COR-L47 (cell line): ENCODE measurements around the gene PRKD1.
"Not testable (repeated sequence)": the region's sequence is repeated elsewhere in the genome, so short reads cannot be mapped to it uniquely, and the experiment has no call there.

Source experiments
- DNase-seq: peaks from one replicate; lab custom pipeline; 2025; lab: John Stamatoyannopoulos, UW

PRKD1 gene

GRCh38 chr14:29900609-29901350, 26.9 kb downstream of the PRKD1 start:
- DNase-seq, result no peak

GRCh38 chr14:29898470-29898869, 29.2 kb downstream of the PRKD1 start:
- DNase-seq, result no peak

DNA sequence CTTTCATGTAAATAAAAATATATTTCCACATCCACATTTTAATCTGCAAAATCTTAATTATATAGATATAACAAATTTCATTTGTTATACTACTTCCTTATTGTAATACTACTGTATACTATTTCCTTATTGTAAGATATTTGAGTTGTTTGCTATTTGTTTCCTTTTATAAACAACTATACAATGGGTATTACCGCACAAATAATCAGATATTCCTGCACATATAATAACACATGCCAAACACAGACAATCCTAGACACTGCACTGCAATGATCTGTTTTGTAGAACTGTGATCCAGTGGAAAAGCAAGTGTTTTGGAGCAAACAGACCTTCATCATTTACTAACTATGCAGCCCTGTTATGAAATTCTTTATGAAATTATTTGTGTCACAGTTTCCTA, 30.5 kb downstream of the PRKD1 start:
- no peak for DNase-seq

DNA sequence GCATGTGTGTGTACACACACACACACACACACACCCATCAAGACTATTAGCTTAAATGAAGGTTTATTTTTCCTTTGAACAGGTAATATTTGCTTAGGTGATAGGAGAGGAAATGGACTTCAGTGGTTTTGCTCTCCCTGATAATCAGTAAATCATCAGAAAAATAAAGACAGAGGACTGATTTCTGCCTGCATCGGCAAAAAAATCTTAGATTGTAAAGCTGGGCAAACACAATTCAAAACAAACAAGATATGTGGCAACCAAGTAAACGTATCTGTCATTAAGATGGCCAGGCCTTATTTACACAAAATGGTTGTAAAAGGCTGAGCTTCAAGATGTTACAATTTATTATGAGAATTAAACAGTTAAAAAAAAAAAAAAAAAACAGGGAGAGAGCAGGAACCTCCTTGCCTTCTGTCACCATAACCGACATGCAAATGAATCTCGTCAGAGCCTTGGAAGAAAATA, 31.3 kb downstream of the PRKD1 start:
- no peak for DNase-seq

DNA sequence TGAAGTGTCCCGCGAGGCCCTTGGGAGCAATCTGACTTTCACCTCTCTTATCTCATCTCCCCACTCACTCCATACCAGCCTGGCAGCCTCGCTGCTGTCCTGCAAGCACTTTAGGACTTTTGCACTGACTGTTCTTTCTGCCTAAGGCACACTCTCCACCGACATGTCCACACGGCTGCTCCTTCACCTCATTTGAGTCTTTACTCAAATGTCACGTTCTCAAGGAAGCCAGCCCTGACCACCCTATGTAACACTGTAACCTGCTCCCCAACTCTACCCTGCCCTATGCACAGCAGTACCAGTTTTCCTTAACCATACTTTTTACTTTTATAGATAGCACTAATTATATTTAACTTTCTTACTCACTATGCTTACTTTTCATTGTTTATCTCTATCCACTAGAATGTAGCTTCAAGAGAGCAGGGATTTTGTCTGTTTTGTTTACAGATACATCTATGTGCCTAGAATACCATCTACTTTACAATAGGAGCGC, 32.0 kb downstream of the PRKD1 start:
- DNase-seq, result no peak

DNA sequence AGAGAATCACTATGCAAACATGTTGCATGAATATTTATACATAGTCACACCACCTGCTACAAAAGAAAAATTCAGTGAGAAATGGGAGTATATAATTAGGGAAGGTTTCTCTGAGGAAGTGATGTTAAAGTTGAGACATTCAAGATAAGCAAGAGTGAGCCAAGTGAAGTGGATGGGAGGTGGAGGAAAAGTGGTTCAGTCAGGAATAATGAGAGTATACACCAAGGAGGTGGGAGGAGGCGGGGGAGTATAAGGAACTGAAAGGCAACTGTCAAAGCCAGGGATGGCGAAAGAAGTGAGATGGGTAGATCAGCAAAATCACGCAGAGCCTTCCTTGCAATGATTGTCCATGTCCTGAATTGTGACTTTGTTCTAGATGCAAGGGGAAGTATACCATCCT, 33.7 kb downstream of the PRKD1 start:
- no peak for DNase-seq

- no peak for DNase-seq
Measured at GRCh38 chr14:29892327-29892726, 35.3 kb downstream of the PRKD1 start.

DNA sequence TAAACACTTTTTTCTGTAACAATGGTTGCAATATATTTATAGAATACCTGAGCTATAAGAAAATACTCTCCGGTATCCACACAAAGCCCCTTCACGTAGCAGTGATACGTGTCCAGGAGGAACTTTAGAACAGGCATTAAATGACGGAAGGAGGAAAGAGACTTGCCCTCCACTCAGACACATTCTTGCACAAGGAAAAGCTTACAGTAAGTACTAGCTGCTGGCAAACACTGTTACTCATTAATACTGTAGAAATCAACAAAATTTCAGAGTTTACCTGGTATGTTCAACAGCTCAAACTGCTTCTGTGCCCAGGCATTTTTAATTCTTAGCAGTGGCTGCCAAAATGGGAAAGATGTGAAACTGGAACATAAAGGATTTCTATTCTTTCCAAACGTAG, 41.7 kb downstream of the PRKD1 start:
- DNase-seq, result no peak

DNA sequence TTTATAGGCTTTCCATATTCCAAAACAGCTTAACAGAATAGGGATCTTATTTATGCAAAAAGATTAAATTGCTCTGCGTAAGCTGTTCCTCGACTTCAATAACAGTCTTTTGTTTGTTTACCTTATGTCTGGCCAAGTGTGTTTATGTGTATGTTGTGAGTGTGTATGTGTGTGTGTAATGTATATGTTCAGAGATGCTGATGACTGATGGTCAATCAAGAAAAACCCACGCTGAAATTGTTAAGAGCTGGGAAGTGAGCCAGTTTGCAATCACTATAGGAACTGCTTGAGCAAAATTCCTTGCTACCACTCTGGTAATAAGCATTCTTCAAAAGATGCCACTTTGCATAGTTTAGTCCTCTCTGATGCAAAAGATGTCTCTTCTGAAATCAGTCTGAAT, 59.6 kb downstream of the PRKD1 start:
- DNase-seq, result peak; percentile 20

- DNase-seq, result no peak
Measured at GRCh38 chr14:29865299-29865698, 62.3 kb downstream of the PRKD1 start.

DNA sequence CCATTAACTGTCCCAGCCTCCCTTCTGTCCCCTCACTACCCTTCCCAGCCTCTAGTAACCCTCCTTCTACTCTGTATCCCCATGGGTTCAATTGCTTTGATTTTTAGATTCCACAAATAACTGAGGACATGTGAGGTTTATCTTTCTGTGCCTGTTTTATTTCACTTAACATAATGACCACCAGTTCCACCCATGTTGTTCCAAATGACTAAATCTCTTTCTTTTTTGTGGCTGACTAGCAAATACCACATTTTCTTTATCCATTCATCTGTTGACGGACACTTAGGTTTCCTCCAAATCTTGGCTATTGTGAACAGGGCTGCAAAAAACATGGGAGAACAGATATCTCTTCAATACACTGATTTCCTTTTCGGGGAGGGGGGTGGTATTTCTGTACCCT, 65.7 kb downstream of the PRKD1 start:
- DNase-seq, result no peak

DNA sequence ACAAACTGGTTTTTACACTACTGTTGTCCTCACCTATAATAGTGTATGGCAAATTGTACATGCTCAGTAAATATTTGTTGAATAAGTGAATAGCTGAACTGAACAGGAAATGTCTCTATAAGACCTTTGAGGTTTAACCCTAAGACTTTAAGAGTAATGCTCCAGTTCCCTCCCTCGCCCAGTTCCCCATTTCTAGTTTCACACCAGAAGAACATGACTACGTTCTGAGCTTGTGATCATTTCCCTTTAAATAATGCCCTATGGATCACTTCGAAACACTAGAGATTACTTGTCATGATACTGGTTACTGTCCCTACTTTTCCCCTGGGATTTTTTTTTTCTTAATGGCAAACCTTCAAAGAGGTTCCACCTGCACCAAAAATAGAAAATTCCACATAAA, 69.3 kb downstream of the PRKD1 start:
- no peak for DNase-seq

DNA sequence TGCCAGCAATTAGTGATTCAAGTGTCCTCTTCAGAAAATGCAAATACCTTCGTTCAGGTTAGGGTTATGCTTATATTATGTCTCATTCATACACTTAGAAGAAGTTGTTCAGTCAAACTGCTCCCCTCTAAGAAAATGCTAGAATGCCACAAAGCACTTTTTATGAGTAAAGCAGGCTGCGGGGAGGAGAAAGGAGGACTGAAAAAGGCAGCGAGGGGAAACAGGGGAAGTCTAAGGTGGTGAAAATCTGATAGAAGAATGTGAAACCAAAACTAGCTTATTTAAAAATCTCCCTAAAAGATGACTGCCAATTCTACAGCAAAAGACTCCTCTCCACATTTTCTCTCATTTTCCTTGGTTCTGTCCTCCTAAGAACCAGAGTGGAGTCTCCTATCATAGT, 70.1 kb downstream of the PRKD1 start:
- no peak for DNase-seq

DNA sequence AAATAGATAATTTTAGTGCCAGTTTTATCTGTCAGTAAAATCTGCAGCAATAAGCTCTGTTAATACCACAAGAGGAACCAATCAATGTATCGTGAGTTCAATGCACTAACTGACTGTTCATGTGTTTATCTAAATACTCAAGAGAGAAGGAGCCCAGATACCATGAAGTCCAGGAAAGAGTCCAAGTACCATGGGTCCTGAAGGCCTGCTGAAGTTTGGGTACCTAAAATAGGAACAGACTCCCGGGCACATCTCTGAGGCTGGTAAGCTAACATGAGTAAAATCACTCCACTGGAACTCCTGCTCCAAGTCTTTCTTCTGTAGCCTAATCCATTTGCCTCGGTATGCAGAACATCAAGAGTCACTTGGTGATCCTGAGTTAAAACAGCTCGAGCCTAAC, 71.1 kb downstream of the PRKD1 start:
- DNase-seq, result no peak

DNA sequence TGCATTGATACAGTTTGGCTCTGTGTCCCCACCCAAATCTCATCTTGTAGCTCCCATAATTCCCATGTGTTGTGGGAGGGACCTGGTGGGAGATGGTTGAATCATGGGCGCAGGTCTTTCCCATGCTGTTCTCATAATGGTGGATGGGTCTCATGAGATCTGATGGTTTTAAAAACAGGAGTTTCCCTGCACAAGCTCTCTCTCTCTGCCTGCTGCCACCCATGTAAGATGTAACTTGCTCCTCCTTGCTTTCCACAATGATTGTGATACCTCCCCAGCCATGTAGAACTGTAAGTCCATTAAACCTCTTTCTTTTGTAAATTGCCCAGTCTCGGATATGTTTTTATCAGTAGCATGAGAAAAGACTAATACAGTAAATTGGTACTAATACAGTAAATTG, 74.0 kb downstream of the PRKD1 start:
- not testable (repeated sequence) for DNase-seq

- DNase-seq, result no peak
Measured at GRCh38 chr14:29853272-29853671, 74.4 kb downstream of the PRKD1 start.

DNA sequence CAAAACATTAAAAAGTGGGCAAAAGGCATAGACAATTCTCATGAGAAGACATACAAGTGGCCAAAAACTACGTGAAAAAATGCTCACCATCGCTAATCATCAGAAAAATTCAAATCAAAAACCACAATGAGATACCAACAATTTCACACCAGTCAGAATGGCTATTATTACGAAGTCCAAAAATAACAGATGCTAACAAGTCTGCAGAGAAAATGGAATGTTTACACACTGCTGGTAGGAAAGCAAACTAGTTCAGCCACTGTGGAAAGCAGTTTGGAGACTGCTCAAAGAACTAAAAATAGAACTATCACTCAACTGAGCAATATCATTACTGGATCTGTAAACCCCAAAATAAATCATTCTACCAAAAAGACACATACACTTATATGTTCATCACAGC, 76.2 kb downstream of the PRKD1 start:
- DNase-seq, result no peak

DNA sequence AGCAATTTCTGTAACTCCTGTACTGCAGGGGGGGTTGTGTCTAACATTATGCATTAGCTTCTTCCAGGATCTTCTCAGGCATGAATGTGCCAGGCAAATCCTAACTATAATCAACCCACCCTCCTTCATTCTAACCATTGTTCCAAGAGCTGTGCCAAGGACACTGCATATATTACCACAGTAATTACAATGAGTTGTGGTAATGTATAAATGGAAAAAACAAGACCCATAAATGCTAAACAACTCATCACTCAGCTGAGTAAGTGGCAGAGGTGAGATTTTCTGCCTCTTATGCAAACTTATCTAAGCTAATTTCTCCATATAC, 80.6 kb downstream of the PRKD1 start:
- no peak for DNase-seq

- DNase-seq, result no peak
Measured at GRCh38 chr14:29846339-29847055, 81.2 kb downstream of the PRKD1 start.

GRCh38 chr14:29843981-29844380, 83.7 kb downstream of the PRKD1 start:
- DNase-seq, result no peak

- DNase-seq, result no peak
Measured at GRCh38 chr14:29842228-29842627, 85.4 kb downstream of the PRKD1 start.

DNA sequence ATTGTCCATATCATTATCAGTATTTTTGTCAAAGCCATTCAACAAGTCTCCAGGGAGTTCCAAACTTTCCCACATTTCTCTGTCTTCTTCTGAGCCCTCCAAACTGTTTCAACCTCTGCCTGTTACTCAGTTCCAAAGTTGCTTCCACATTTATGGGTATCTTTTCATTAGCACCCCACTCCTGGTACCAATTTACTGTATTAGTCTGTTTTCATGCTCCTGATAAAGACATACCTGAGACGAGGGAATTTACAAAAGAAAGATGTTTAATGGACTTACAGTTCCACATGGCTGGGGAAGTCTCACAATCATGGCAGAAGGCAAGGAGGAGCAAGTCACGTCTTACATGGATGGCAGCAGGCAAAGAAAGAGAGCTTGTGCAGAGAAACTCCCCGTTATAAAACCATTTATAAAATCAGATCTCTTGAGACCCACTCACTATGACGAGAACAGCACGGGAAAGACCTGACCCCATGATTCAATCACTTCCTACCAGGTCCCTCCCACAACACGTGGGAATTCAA, 87.2 kb downstream of the PRKD1 start:
- not testable (repeated sequence) for DNase-seq

GRCh38 chr14:29839691-29840090, 88.0 kb downstream of the PRKD1 start:
- not testable (repeated sequence) for DNase-seq
